ENCODE results near the gene MSANTD7.

The MSANTD7 gene

DNA sequence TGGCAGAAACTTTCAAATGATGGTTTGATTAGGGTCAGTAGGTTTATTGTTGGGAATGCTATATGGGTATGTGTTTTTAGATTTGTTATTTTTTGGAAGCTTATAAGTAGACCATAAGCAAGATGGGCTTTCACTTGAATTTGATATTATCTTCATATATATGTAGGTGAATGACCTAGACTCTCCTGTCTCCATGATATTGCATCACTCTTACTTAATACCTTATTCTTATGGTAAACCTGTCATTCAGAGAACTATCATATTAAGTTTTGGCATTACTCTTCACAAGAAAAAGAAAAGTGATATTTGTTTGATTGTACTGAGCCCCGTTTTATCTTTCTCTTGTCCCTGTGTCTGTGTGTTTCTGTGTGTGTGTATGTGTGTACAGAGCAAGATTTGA is 17.3 kb downstream of the MSANTD7 start:
- Histone ChIP-seq H3K27me3 (ENCODE audit: low read length) (no peaks in the 10 kb centered on the region), H2AFZ (ENCODE audit: low read depth, low read length, severe bottlenecking) (no peak overlapping the region), H3F3A (ENCODE audit: insufficient read depth) (peaks cover 5% of the 10 kb centered on the region; the same call in 1 of the 2 replicates), H3K4me2 (ENCODE audit: low read depth, low read length, poor library complexity, severe bottlenecking) (no peak overlapping the region), H3K9me2 (replicated peaks; ENCODE audit: insufficient read depth, low read length) (no peaks in the 10 kb centered on the region), H3K79me2 (ENCODE audit: insufficient read depth, low read length) (no peaks in the 10 kb centered on the region), H3K27ac (ENCODE audit: low read depth, low read length) (no peak overlapping the region), H3K9me3 (ENCODE audit: insufficient read depth, low read length) (no peaks in the 10 kb centered on the region), H3K4me3 (ENCODE audit: insufficient read depth, low read length, poor library complexity, severe bottlenecking) (no peak overlapping the region), H4K20me1 (ENCODE audit: low read depth, low read length) (no peaks in the 10 kb centered on the region), H3K9ac (ENCODE audit: low read length) (no peak overlapping the region), H3K36me3 (ENCODE audit: low read length) (peaks cover 34% of the 10 kb centered on the region; the same call in 1 of the 2 replicates)
- TF ChIP-seq, protein P1, sequence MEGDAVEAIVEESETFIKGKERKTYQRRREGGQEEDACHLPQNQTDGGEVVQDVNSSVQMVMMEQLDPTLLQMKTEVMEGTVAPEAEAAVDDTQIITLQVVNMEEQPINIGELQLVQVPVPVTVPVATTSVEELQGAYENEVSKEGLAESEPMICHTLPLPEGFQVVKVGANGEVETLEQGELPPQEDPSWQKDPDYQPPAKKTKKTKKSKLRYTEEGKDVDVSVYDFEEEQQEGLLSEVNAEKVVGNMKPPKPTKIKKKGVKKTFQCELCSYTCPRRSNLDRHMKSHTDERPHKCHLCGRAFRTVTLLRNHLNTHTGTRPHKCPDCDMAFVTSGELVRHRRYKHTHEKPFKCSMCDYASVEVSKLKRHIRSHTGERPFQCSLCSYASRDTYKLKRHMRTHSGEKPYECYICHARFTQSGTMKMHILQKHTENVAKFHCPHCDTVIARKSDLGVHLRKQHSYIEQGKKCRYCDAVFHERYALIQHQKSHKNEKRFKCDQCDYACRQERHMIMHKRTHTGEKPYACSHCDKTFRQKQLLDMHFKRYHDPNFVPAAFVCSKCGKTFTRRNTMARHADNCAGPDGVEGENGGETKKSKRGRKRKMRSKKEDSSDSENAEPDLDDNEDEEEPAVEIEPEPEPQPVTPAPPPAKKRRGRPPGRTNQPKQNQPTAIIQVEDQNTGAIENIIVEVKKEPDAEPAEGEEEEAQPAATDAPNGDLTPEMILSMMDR (IDR thresholded peaks at IDR 0.05; ENCODE audit: insufficient read depth, low read length, poor library complexity, severe bottlenecking): no peak
- TF ChIP-seq EZH2phosphoT487 (conservative IDR thresholded peaks at IDR 0.05; ENCODE audit: low read length): no peak

- Histone ChIP-seq H3F3A (ENCODE audit: insufficient read depth) (no peaks in the 10 kb centered on the region), H3K27me3 (ENCODE audit: low read length) (no peaks in the 10 kb centered on the region), H3K4me3 (ENCODE audit: insufficient read depth, low read length, poor library complexity, severe bottlenecking) (no peak overlapping the region), H3K36me3 (ENCODE audit: low read length) (peaks cover 18% of the 10 kb centered on the region; the same call in 1 of the 2 replicates), H3K79me2 (ENCODE audit: insufficient read depth, low read length) (no peaks in the 10 kb centered on the region), H4K20me1 (ENCODE audit: low read depth, low read length) (no peaks in the 10 kb centered on the region), H2AFZ (ENCODE audit: low read depth, low read length, severe bottlenecking) (no peak overlapping the region), H3K27ac (ENCODE audit: low read depth, low read length) (no peak overlapping the region), H3K9me3 (ENCODE audit: insufficient read depth, low read length) (no peaks in the 10 kb centered on the region), H3K4me2 (ENCODE audit: low read depth, low read length, poor library complexity, severe bottlenecking) (no peak overlapping the region), H3K9me2 (replicated peaks; ENCODE audit: insufficient read depth, low read length) (no peaks in the 10 kb centered on the region), H3K9ac (ENCODE audit: low read length) (no peak overlapping the region)
- TF ChIP-seq, protein P1 (IDR thresholded peaks at IDR 0.05; ENCODE audit: insufficient read depth, low read length, poor library complexity, severe bottlenecking): no peak
- no peak for TF ChIP-seq EZH2phosphoT487 (conservative IDR thresholded peaks at IDR 0.05; ENCODE audit: low read length)
These were observed 20.3 kb downstream of the MSANTD7 start for GRCh38 chr10:14858338-14858960.

DNA sequence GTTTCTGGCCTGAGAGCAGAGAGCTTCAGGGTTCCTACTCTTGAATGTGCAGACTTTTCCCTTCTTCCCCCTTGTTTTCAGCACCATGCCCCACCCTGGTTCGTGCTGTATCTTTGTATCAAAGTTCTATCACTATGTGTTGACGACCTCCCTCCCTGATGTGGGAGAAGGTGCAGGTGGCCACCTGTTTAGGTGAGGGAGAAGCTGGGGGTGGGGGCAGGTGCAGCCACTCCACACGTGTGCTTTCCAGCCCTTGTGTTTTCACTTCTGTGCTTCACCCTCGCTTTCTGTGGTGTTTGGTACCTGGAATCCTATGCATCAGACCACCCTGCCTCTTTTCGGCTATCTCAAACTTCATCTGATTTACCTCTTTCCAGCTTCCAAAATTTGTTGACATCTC is 20.9 kb downstream of the MSANTD7 start:
- Histone ChIP-seq H3K9ac (ENCODE audit: low read length) (no peak overlapping the region), H3F3A (ENCODE audit: insufficient read depth) (no peaks in the 10 kb centered on the region), H3K79me2 (ENCODE audit: insufficient read depth, low read length) (no peaks in the 10 kb centered on the region), H3K27me3 (ENCODE audit: low read length) (no peaks in the 10 kb centered on the region), H3K4me3 (ENCODE audit: insufficient read depth, low read length, poor library complexity, severe bottlenecking) (no peak overlapping the region), H3K27ac (ENCODE audit: low read depth, low read length) (no peak overlapping the region), H3K36me3 (ENCODE audit: low read length) (peaks cover 18% of the 10 kb centered on the region; the same call in 1 of the 2 replicates), H3K4me2 (ENCODE audit: low read depth, low read length, poor library complexity, severe bottlenecking) (no peak overlapping the region), H3K9me2 (replicated peaks; ENCODE audit: insufficient read depth, low read length) (no peaks in the 10 kb centered on the region), H2AFZ (ENCODE audit: low read depth, low read length, severe bottlenecking) (no peak overlapping the region), H4K20me1 (ENCODE audit: low read depth, low read length) (no peaks in the 10 kb centered on the region), H3K9me3 (ENCODE audit: insufficient read depth, low read length) (no peaks in the 10 kb centered on the region)
- TF ChIP-seq, protein P1 (IDR thresholded peaks at IDR 0.05; ENCODE audit: insufficient read depth, low read length, poor library complexity, severe bottlenecking): no peak
- no peak for TF ChIP-seq EZH2phosphoT487 (conservative IDR thresholded peaks at IDR 0.05; ENCODE audit: low read length)
